Measurements from ENCODE around the gene ALDH1A3.
A peak's percentile ranks its signal among the peaks of the same experiment; 100 is the strongest.

Gene ALDH1A3
- 0 to 1.4 (median 0) reads per million in 9 experiments for total RNA-seq

DNA sequence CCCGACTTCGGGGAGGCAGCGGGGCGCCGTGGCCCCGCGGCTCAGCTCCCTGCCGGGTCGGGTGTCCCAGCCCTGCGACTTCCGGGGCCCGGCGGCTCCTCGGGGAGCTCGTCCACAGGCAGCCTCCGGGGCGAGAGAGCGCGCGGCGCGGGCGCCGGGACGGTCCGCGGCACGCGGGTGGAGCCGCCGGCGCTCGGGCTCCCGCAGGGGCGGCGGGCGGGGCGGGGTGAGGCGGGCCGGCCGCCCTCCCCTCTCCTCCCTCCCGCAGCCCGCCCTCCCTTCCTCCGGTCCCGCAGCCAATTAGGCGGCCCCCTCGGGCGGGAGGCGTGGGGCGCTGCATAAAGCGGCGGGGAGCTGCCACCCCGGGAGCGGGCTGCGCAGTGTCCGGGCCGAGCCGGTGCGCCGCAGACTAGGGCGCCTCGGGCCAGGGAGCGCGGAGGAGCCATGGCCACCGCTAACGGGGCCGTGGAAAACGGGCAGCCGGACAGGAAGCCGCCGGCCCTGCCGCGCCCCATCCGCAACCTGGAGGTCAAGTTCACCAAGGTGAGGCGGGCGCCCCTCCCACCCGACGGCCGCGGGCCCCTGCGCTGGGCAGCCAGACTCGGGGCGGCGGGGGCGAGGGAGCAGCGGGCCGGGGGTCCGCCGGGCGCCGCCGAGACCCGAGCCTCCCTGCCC is at the start of gene ALDH1A3:
Gene ALDH1A3, plus strand, starts transcription at position 368 of the 675 bp plus-strand sequence. Its CDS starts 77 bp downstream, at position 445.
- no peak for DNase-seq
- no peak for ATAC-seq (replicated peaks)
- Mint-ChIP-seq H3K4me1 (ENCODE audit: low read depth in 2 of 2) (peaks cover 0 to 3% of the 10 kb centered on the region in 2 donors), H3K27ac (no peak within 1 kb of the TSS), H3K9me3 (no peaks in the 10 kb centered on the region), H3K4me3 (peak within 1 kb of the TSS; percentile 58 to 64), H3K36me3 (ENCODE audit: insufficient read depth) (no peaks in the 10 kb centered on the region), H3K27me3 (peaks cover 76 to 84% of the 10 kb centered on the region in 2 donors)

GRCh38 chr15:100831467-100831866 is 48.2 kb upstream of the ALDH1A3 start:
- H3K27me3 Mint-ChIP-seq = peaks cover 52 to 80% of the 10 kb centered on the region in 2 donors
- no peak for ATAC-seq (replicated peaks)
- H3K9me3 Mint-ChIP-seq = peaks cover 0 to 7% of the 10 kb centered on the region in 2 donors
- no peaks in the 10 kb centered on the region for H3K4me1 Mint-ChIP-seq (ENCODE audit: low read depth in 2 of 2)
- H3K27ac Mint-ChIP-seq = no peak overlapping the region
- no peak for DNase-seq
- no peak overlapping the region for H3K4me3 Mint-ChIP-seq
- no peaks in the 10 kb centered on the region for H3K36me3 Mint-ChIP-seq (ENCODE audit: insufficient read depth)

DNA sequence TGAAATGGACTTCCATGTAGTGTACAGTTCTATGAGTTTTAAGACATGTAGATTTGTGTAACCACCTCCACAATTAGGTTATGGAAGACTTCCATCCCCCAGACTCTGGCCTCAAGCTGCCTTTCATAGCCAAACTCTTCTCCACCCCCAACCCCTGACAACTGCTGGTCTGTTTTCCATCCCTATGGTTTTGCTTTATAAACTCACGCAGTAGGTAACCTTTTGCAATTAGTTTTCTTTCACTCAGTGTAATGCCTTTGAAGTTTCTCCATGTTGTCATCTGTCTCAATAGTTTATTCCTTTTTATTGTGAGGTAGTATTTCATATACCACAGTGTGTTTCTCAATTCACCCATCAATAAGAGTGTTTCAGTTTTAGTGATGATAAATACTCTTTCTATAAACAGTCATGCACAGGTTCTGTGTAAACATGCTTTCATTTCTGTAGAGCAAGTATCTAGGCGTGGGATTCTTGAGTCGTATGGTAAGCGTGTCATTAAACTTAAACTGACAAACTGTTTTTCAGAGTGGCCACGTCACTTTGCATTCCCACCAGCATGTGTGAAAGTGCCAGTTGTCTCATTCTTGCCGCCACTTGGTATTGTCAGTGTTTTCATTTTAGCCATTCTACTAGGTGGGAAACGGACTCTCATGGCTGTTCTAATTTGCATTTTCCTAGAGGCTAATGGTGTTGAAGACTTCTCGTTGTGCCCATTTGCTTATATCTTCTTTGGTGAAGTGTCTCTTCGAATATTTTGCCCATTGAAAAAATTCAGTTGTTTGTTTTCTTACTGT is 47.3 kb upstream of the ALDH1A3 start:
- peaks cover 54 to 82% of the 10 kb centered on the region in 2 donors for H3K27me3 Mint-ChIP-seq
- no peaks in the 10 kb centered on the region for H3K36me3 Mint-ChIP-seq (ENCODE audit: insufficient read depth)
- H3K4me3 Mint-ChIP-seq = no peak overlapping the region
- no peak overlapping the region for H3K27ac Mint-ChIP-seq
- no peak for DNase-seq
- ATAC-seq (replicated peaks) = no peak
- peaks cover 0 to 7% of the 10 kb centered on the region in 2 donors for H3K9me3 Mint-ChIP-seq
- H3K4me1 Mint-ChIP-seq (ENCODE audit: low read depth in 2 of 2) = no peaks in the 10 kb centered on the region

GRCh38 chr15:100833417-100834389 is 45.9 kb upstream of the ALDH1A3 start:
- no peak overlapping the region for H3K4me3 Mint-ChIP-seq

DNA sequence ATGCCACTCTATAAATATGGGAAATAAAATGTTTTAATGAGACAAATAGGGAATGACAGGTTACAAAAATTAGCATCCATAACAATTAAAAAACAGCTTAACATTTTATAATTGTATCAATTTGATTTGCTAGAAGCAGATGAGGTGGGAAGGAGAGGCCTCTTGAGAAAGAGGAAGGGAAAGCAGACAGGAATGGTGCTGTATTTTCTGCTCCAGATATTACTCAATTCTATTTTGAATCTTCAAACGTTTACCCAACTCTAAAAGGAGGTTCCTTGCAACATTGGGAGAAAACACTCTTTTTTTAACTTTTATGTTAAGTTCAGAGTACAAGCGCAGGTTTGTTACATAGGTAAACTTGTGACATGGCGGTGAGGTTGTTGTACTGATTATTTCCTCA is 44.9 kb upstream of the ALDH1A3 start:
- H3K27me3 Mint-ChIP-seq = peaks cover 40 to 72% of the 10 kb centered on the region in 2 donors

More at GRCh38 chr15:100833417-100834389, 45.9 kb upstream of the ALDH1A3 start:
- ATAC-seq (replicated peaks) (no peak), DNase-seq (no peak)
- Mint-ChIP-seq H3K27ac (no peak overlapping the region), H3K27me3 (peaks cover 41 to 72% of the 10 kb centered on the region in 2 donors), H3K4me1 (ENCODE audit: low read depth in 2 of 2) (no peaks in the 10 kb centered on the region), H3K36me3 (ENCODE audit: insufficient read depth) (no peaks in the 10 kb centered on the region), H3K9me3 (peaks cover 0 to 7% of the 10 kb centered on the region in 2 donors)

DNA sequence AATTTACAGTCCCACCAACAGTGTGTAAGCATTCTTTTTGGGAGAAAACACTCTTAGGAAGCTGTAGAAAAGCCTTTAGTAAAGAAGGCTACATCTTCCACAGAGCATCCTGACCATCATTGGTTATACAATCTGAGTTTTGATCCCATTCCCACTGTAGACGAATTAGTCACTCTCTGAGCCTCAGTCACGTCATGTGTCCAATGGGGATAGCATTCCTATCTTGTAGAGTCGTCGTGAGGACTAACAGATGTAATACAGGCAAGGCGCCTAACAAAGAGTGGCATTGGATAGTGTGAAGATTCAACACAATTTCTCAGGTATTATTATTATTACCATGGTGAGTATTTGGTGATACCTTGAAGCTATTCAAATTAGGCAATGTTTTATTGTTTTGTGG is 44.0 kb upstream of the ALDH1A3 start:
- no peaks in the 10 kb centered on the region for H3K36me3 Mint-ChIP-seq (ENCODE audit: insufficient read depth)
- peaks cover 0 to 7% of the 10 kb centered on the region in 2 donors for H3K9me3 Mint-ChIP-seq
- no peaks in the 10 kb centered on the region for H3K4me1 Mint-ChIP-seq (ENCODE audit: low read depth in 2 of 2)
- DNase-seq (no peak), ATAC-seq (replicated peaks) (no peak)
- peaks cover 40 to 66% of the 10 kb centered on the region in 2 donors for H3K27me3 Mint-ChIP-seq
- H3K4me3 Mint-ChIP-seq = no peak overlapping the region
- no peak overlapping the region for H3K27ac Mint-ChIP-seq

More for the DNA sequence above, 44.9 kb upstream of the ALDH1A3 start:
- ATAC-seq (replicated peaks) (no peak), DNase-seq (no peak)
- H3K36me3 Mint-ChIP-seq (ENCODE audit: insufficient read depth) = no peaks in the 10 kb centered on the region
- no peak overlapping the region for H3K4me3 Mint-ChIP-seq
- H3K9me3 Mint-ChIP-seq = peaks cover 0 to 7% of the 10 kb centered on the region in 2 donors
- H3K4me1 Mint-ChIP-seq (ENCODE audit: low read depth in 2 of 2) = no peaks in the 10 kb centered on the region
- no peak overlapping the region for H3K27ac Mint-ChIP-seq

- Mint-ChIP-seq H3K27ac (no peak overlapping the region), H3K4me3 (no peak overlapping the region), H3K4me1 (ENCODE audit: low read depth in 2 of 2) (no peaks in the 10 kb centered on the region), H3K36me3 (ENCODE audit: insufficient read depth) (no peaks in the 10 kb centered on the region), H3K27me3 (peaks cover 40 to 57% of the 10 kb centered on the region in 2 donors), H3K9me3 (peaks cover 0 to 7% of the 10 kb centered on the region in 2 donors)
- DNase-seq (no peak), ATAC-seq (replicated peaks) (no peak)
Measured at GRCh38 chr15:100836501-100836900, 43.1 kb upstream of the ALDH1A3 start.

- Mint-ChIP-seq H3K4me3 (no peak overlapping the region), H3K36me3 (ENCODE audit: insufficient read depth) (no peaks in the 10 kb centered on the region), H3K4me1 (ENCODE audit: low read depth in 2 of 2) (no peaks in the 10 kb centered on the region), H3K27me3 (peaks cover 11 to 27% of the 10 kb centered on the region in 2 donors), H3K9me3 (no peaks in the 10 kb centered on the region), H3K27ac (no peak overlapping the region)
- no peak for ATAC-seq (replicated peaks)
- no peak for DNase-seq
Measured at GRCh38 chr15:100841426-100841825, 38.2 kb upstream of the ALDH1A3 start.

GRCh38 chr15:100842756-100843730 is 36.6 kb upstream of the ALDH1A3 start:
- DNase-seq (no peak), ATAC-seq (replicated peaks) (no peak)
- Mint-ChIP-seq H3K36me3 (ENCODE audit: insufficient read depth) (no peaks in the 10 kb centered on the region), H3K9me3 (no peaks in the 10 kb centered on the region), H3K27me3 (peaks cover 13 to 33% of the 10 kb centered on the region in 2 donors), H3K4me1 (ENCODE audit: low read depth in 2 of 2) (no peaks in the 10 kb centered on the region), H3K27ac (no peak overlapping the region), H3K4me3 (no peak overlapping the region)

- ATAC-seq (replicated peaks) = no peak
- no peak overlapping the region for H3K4me3 Mint-ChIP-seq
- H3K27ac Mint-ChIP-seq = no peak overlapping the region
- H3K9me3 Mint-ChIP-seq = no peaks in the 10 kb centered on the region
- no peaks in the 10 kb centered on the region for H3K36me3 Mint-ChIP-seq (ENCODE audit: insufficient read depth)
- no peak for DNase-seq
- H3K4me1 Mint-ChIP-seq (ENCODE audit: low read depth in 2 of 2) = peaks cover 1 to 2% of the 10 kb centered on the region in 2 donors
- peaks cover 13 to 44% of the 10 kb centered on the region in 2 donors for H3K27me3 Mint-ChIP-seq
Measured at GRCh38 chr15:100844167-100844566, 35.5 kb upstream of the ALDH1A3 start.

DNA sequence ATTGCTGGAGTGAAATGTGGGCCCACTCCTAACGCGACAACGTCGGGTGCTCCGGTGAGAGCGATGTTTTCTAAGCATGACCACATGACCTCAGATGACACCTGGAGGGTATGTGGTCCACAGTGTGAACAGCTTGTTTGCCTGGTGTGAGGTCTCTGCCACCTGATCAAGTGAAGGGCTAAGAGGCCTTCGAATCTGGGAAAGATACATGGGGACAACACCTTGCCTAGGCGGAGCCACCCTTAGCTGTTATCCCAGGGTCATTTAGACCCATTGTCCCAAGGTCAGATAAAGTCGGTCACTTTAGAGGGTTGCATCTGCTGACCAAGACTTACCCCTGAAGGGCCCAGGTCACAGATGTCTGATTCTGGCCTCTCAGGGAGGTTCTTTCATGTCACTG is 34.9 kb upstream of the ALDH1A3 start:
- no peak for ATAC-seq (replicated peaks)
- Mint-ChIP-seq H3K9me3 (no peaks in the 10 kb centered on the region), H3K4me3 (no peak overlapping the region), H3K36me3 (ENCODE audit: insufficient read depth) (no peaks in the 10 kb centered on the region), H3K27me3 (peaks cover 13 to 48% of the 10 kb centered on the region in 2 donors), H3K27ac (no peak overlapping the region), H3K4me1 (ENCODE audit: low read depth in 2 of 2) (peaks cover 4 to 5% of the 10 kb centered on the region in 2 donors)
- no peak for DNase-seq

GRCh38 chr15:100847194-100847593 is 32.4 kb upstream of the ALDH1A3 start:
- peaks cover 4 to 5% of the 10 kb centered on the region in 2 donors for H3K4me1 Mint-ChIP-seq (ENCODE audit: low read depth in 2 of 2)
- DNase-seq = no peak
- H3K4me3 Mint-ChIP-seq = no peak overlapping the region
- no peak for ATAC-seq (replicated peaks)
- H3K36me3 Mint-ChIP-seq (ENCODE audit: insufficient read depth) = no peaks in the 10 kb centered on the region
- no peak overlapping the region for H3K27ac Mint-ChIP-seq
- H3K9me3 Mint-ChIP-seq = no peaks in the 10 kb centered on the region
- H3K27me3 Mint-ChIP-seq = peaks cover 23 to 64% of the 10 kb centered on the region in 2 donors

All from effector memory CD8-positive, alpha-beta T cell (primary cell).